WI38 (cell line): Measurements from ENCODE around the gene WT1.

ENCODE experiments used
- H3K4me3 ChIP-seq: 2 replicates; pipeline ENCODE4 v1.5.1; 2011; ENCODE audit warnings: low read depth, mild to moderate bottlenecking, control low read depth, low read length
- CTCF ChIP-seq: IDR thresholded peaks from 2 replicates; pipeline ENCODE4 v1.5.1; 2012; ENCODE audit warnings: low read depth, mild to moderate bottlenecking, control low read depth, low read length

WT1 gene

GRCh38 chr11:32434356-32435151 is 785 bp downstream of the WT1 start:
- TF ChIP-seq CTCF, result no peak
- no peak overlapping the region for H3K4me3 ChIP-seq

GRCh38 chr11:32433914-32434355 is 1.4 kb downstream of the WT1 start:
- no peak overlapping the region for H3K4me3 ChIP-seq
- TF ChIP-seq CTCF, result no peak

- peak overlapping the region; percentile 36 for H3K4me3 ChIP-seq
- no peak for TF ChIP-seq CTCF
Measured at GRCh38 chr11:32433101-32433913, 2.0 kb downstream of the WT1 start.

- TF ChIP-seq CTCF, result no peak
- H3K4me3 ChIP-seq, result no peak overlapping the region
Measured at GRCh38 chr11:32432565-32432964, 2.8 kb downstream of the WT1 start.

GRCh38 chr11:32430568-32431381 is 4.6 kb downstream of the WT1 start:
- no peak for TF ChIP-seq CTCF
- H3K4me3 ChIP-seq, result no peak overlapping the region

GRCh38 chr11:32429477-32429876 is 5.9 kb downstream of the WT1 start:
- TF ChIP-seq CTCF, result no peak
- no peak overlapping the region for H3K4me3 ChIP-seq
